Cardiac fibroblast (primary cell): ENCODE results near the gene SSTR1.

ENCODE experiments used
- DNase-seq, 2 donors: peaks; one replicate each; pipeline versions ENCODE4 v3.0.0 to v3.0.0-alpha.2; 2010; ENCODE audit warnings: low read depth in 2 of 2
- H3K4me3 ChIP-seq, 2 donors: replicated peaks in 1 of 2; 1 replicate in 1 of 2; 2 replicates in 1 of 2; pipeline ENCODE4 v1.5.1; 2011; ENCODE audit warnings: low read depth in 2 of 2, low read length in 2 of 2, mild to moderate bottlenecking in 2 of 2, moderate library complexity in 1 of 2
- TF ChIP-seq, protein P1 (sequence below): IDR thresholded peaks from one replicate; pipeline ENCODE4 v1.5.1; 2011; ENCODE audit warnings: low read depth, mild to moderate bottlenecking, low read length, inconsistent platforms

Gene SSTR1

DNA sequence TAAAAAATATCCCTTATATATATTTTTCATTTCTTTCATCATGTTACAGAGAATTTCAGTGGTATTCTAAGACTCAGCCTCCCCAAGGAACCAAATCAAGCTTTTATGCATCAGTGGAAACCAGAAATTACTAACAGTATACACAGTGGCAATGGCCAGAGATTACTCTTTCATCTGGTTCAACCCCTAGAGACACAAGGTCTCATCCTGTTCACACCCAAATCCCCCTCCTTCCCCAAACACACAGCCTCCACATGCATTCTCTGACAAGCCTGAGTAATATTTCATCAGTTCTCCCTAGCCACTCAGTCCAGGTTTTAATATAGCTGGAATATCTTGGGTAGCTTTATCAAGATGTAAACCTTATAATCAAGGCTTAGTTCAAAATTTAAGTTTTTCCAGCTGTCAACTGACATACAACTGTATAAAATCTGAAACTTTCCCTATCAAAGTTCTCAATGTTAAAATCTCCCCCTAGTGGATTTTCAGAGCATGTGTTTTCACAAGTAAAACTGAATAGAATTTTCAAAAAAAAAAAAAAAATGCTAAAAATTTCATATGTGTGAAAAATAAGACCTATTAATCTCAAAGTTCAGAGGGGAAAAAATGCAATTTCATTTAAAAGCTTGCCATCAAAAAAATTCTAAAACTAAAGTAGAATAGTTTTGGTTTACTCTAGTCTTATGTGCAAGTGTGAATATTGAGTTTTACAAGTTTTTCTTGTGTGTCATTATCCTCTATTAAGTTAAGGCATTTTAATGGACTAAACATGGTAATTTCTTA is 10.5 kb upstream of the SSTR1 start:
- H3K4me3 ChIP-seq = no peak overlapping the region
- DNase-seq = peak; percentile 14 to 28
- TF ChIP-seq, protein P1, sequence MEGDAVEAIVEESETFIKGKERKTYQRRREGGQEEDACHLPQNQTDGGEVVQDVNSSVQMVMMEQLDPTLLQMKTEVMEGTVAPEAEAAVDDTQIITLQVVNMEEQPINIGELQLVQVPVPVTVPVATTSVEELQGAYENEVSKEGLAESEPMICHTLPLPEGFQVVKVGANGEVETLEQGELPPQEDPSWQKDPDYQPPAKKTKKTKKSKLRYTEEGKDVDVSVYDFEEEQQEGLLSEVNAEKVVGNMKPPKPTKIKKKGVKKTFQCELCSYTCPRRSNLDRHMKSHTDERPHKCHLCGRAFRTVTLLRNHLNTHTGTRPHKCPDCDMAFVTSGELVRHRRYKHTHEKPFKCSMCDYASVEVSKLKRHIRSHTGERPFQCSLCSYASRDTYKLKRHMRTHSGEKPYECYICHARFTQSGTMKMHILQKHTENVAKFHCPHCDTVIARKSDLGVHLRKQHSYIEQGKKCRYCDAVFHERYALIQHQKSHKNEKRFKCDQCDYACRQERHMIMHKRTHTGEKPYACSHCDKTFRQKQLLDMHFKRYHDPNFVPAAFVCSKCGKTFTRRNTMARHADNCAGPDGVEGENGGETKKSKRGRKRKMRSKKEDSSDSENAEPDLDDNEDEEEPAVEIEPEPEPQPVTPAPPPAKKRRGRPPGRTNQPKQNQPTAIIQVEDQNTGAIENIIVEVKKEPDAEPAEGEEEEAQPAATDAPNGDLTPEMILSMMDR = peak; percentile 55

DNA sequence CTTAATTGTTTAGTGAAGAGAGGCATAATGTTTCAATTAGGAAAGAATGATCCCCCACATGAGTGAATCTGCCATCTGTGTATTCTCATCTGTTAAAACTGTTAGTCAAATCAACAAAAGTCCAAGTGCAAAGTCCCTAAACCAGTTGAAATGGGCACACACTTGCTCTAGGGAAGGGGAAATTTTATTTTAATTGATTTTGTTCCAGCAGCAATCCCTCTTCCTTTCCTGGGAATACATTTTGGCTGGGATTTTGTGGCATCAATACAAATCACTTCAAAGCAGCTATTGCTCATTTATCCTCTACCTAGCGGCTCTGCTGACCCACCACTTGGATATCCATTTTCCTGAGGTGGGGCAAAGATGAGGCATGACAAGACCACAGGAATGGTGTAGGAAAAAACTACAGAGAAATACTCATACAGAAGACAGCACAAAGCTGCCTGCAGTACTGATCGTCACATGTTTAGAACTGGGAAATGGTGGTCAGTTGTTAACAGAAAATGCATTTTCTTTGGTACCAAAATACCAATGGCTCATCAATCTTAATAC is 9.8 kb upstream of the SSTR1 start:
- no peak overlapping the region for H3K4me3 ChIP-seq
- TF ChIP-seq, protein P1 = no peak
- no peak for DNase-seq

DNA sequence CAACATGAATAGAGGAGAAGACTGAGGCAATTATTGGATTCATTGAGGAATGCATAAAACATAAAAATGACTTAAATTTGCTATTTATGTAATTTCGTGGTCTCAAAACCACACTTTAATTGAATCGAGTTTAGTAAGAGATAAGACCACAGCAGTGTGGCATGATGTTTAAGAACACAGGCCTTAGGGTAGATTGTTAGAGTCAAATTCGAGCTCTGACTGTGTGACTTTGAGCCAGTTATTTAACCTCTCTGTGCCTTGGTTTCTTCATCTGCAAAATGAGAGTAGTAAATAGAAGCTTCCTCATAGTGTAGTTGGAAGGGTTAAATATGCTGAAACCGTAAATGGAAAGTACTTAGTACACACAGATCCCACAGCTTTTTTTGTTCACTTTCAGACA is 9.3 kb upstream of the SSTR1 start:
- TF ChIP-seq, protein P1 = no peak
- DNase-seq = no peak
- H3K4me3 ChIP-seq = no peak overlapping the region

- H3K4me3 ChIP-seq = no peak overlapping the region
- no peak for DNase-seq
- TF ChIP-seq, protein P1 = no peak
Measured at GRCh38 chr14:38199076-38199475, 8.6 kb upstream of the SSTR1 start.

GRCh38 chr14:38199739-38200138 is 8.0 kb upstream of the SSTR1 start:
- DNase-seq = peak; percentile 13 to 76
- TF ChIP-seq, protein P1 = no peak
- no peak overlapping the region for H3K4me3 ChIP-seq

DNA sequence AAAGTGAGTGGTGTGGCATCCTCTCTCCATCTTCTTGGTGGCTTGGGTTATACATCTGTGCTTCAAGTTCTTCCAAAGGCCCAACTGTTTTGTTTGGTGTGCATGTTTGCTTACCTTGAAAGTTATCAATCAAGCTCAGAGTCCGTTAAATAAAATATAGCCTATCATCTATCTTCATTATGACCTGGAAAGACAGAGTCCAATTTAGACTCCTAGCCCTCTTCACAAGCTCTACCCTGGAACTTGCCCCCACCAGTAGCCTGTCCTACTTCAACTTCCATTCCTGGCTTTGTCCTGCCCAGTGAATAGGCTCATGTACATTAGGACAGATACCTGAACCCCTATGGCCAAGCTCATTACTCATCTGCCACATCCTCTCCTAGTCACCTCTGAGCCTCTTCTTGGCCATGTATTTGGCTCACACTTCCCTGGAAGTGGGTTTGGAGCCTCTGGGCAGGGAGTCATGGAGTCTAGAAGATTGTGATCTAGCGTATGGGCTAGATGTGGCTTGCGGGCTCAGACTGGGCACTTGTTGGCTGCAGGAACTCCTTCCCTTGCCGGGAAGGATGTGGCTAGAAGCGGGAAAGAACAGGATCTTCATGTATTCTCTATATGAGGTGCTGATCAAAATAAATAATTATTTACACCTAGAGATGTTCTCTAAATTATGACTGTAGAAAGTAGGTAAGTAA is 6.4 kb upstream of the SSTR1 start:
- TF ChIP-seq, protein P1 = no peak
- no peak for DNase-seq
- H3K4me3 ChIP-seq = no peak overlapping the region
